GM18868 (cell line): ENCODE data around the gene CRYGS.
A peak's percentile ranks its signal among the peaks of the same experiment; 100 is the strongest.
"Not testable (repeated sequence)": the region's sequence is repeated elsewhere in the genome, so short reads cannot be mapped to it uniquely, and the experiment has no call there.

Experiments
- ATAC-seq: cut with Tn5 transposase; IDR thresholded peaks from one replicate; pipeline ENCODE4 v1.9.1; 2021; ENCODE audit warnings: mild to moderate bottlenecking, moderate library complexity; ENCODE audit not compliant: unreplicated experiment

CRYGS gene

DNA sequence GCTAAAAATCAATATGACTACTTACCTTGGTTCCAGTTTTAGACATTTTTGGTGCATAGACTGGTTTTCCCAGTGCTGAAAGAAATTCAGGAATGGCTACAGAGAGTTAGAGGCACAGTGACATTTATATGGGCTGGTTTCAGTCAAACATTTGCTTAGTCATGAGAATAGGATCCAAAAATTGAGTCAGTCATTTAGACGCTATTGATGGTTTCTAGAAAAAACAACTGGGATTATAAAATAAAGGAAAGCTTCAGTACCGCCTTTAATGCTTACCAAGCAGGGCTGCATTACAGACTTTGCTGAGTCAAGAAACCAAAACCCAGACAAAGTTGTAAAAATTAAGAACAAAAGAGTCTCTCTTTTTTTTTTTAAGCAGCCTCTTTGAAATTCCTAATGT lies at the start of gene CRYGS:
TSS of gene CRYGS (minus strand) at position 100 of the 400 bp plus-strand sequence. CDS start at position 46, 54 bp downstream.
- no peak for ATAC-seq

DNA sequence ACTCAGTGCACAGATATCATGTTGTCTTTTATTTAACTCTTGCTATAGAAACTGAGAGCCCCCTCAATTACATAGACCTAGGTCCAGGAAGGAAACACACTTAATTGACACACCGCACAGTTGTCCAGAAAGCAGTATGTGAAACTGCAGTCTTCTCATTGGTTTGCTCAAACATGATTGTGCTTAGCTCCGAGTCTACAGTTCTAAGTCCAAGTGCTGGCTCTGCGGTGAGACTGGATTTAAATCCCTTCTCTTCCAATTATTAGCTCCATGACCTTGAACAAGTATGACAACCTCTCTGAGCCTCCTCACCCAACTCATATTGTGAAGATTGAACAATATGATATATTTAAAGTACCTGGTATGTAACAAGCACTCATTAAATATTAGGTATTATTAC lies 49.7 kb upstream of the CRYGS start:
- ATAC-seq, result no peak

DNA sequence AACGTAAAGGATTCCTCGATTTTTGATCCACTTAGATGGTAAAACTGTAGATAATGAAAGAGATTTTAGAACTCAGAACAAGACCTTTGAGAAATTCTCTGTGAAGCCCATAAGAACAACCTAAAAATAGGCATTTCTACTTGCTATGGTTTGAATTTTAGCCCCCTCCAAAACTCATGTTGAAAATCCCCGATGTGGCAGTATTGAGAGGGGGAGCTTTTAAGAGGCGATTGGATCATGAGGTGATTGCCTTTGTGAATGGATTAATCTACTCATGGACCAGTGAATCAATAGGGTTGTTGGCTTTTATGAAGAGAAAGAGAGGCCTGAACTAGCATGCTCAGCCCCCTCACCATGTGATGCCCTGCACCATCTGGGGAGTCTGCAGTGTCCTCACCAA lies 48.5 kb upstream of the CRYGS start:
- no peak for ATAC-seq

DNA sequence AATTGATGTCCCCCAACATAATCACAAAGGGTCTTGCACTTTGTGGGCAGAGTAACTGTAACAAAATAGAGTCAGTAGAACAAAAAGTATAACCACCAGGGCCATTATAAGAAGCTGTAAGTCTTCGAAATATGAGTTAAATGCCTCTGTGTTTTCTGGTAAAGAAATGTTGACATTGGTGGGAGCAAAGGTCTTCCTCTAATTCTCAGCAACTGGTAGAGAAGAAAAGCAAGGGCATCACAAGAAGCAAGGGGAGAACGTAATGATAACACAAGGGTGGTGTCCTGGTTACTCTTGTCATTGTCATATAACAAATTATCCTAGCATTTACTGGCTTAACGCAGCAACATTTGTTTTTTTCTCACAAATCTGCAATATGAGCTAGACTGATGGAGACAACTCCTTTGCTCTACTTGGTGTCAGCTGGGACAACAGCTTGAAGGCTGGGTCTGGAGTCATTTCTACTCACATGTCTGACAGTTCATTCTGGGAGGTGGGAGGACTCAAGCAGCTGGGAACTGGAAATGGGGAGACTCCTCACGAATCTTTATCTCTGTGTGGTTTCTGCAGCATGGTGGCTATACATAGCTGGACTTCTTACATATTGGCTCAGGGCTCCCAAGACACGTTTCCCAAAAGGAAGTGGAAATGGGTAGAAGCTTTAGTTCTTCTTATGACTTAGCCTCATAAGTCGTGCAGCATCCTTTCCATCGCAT lies 46.6 kb upstream of the CRYGS start:
- no peak for ATAC-seq

DNA sequence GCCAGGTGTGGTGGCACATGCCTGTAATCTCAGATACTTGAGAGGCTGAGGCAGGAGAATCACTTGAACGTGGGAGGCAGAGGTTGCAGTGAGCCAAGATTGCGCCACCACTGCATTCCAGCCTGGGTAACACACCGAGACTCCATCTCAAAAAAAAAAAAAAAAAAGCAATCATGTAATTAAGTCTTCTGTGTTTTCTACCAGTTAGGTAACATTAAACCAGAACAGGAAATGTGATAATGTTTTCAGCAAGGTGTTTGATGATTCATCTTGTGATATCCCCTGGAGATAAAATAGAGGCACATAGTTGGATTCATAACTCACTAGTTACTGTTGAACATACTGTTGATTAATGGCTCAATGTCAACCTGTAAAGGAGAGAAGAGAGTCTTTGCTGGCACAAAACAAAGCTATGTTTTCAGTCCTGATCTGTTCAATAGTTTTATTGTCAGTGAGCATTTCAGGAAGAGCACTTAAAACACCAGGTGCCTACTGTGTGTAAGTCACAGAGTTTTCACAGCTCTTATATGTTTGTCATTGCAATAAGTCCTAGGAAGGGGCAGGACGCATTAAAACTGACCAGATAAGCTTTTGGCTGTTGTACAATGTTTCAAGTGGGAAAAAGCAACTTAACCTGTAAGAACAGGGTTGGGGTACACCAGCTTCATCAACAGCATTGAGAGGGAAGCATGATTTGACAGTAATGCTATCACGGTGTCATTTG lies 45.8 kb upstream of the CRYGS start:
- no peak for ATAC-seq

DNA sequence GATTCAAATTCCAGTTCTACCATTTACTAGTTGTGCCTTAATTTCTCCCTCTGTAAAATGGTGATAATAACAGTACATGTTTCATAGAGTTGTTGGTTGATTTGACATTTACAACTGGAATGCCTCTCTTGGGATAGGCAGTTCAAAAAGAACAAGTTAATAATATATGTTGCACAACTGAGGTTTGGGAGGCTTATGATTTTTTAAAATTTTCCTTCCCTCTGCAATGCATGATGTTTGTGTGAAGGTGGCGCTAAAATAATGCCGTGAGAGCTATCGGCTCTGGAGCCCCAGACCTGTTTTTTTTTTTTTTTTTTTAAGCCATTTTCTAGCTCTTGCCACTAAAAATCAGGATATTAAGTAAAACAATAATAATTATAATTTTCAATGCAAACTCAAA lies 44.9 kb upstream of the CRYGS start:
- ATAC-seq, result no peak

DNA sequence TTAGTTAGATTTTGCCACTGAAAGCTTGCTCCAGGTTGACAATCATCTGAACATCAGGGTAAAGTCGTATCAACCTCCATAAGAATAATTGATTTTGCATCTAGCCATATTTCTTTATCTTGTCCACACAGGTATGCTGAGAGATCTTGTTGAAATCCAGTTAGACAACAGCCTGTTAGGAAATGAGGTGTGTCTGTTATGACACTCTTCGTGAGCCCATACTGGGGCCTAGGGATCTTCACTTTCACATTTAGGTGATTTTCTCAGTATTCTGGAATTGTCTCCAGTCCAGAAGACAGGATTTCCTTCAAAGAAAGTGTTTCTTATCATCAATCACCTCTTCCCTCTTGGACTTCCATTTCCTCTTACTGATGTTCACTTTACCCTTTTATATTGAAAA lies 44.5 kb upstream of the CRYGS start:
- ATAC-seq, result no peak

DNA sequence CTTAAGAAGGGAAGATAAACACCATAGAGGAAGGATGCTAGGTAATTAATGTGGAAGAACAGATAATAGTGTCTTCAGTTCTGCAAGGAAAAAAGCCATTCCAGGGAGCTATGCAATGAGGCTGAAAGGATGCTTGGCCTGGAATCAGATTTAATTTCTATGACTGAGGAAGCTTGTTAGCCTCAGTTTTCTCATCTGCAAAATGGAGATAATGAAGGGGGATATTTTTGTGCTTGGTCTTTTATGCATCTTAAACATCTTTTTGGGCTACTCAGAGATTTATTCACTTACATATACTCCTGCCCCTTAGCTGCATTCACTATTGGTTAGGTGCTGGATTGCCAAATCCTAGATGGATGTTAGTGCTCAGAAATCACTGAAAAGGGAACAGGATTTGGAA lies 43.0 kb upstream of the CRYGS start:
- no peak for ATAC-seq

DNA sequence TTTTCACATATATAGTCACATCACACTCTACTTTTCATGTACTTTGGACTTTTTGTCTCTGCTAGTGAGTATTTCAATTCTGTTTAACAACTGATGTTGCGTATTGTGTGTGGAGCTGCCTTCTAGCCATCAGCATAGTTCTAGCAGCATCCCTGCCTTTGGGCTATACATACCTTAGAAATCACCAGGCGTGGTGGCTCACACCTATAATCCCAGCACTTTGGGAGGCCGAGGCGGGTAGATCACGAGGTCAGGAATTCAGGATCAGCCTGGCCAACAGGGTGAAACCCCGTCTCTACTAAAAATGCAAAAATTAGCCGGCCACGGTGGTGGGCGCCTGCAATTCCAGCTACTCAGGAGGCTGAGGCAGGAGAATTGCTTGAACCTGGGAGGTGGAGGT lies 42.1 kb upstream of the CRYGS start:
- ATAC-seq, result not testable (repeated sequence)

DNA sequence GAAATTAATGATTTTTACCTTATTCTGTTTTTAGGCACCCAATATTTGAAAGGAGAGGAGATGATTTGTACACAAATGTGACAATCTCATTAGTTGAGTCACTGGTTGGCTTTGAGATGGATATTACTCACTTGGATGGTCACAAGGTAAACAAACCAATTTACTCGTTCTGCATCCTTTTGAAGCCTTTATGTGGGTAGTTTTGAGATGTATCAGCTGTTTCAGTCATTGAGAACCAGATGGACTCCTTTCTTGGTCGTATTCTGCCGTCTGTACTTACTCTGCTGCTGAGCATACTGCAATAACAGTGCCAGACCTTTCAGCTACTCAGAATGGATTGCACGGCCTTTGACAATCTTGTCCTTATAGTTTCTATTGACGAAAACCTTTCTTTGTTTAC lies 39.7 kb upstream of the CRYGS start:
- ATAC-seq, result no peak

DNA sequence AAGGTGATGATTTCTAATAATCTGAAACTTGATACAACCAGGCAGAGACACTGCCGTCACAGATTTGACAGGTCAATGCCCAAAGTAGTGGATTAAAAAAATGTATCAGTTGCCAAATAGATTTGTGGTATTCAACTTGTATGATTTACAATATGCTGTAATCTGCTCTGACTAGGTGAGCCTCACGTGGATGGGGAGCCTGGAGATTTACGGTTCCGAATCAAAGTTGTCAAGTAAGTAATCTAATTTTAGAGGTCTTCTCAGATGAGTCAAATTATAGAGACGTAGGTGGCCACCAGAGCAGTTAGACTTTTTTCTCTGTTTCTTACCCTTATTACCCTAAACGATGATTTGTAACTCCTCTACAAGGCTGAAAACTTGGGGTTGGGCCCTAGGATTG lies 38.4 kb upstream of the CRYGS start:
- no peak for ATAC-seq

DNA sequence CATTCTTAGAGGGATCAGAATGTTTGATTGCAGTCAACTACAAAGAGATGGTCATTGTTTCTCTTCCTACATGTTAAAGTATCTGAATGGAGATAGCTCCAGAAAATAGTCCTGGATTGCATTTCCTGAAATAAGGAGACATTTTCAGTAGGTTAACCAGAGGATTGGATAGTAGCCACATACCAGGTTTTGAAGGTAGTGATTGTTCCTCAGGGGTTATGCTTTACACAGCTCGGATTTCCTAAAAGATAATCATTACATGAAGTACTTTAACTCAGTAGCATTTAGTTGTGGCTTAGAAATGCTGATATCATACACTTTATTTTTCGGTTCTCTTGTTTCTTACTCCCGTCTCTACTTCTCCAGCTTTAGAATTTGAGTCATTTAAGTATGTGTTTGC lies 36.6 kb upstream of the CRYGS start:
- ATAC-seq, result no peak

DNA sequence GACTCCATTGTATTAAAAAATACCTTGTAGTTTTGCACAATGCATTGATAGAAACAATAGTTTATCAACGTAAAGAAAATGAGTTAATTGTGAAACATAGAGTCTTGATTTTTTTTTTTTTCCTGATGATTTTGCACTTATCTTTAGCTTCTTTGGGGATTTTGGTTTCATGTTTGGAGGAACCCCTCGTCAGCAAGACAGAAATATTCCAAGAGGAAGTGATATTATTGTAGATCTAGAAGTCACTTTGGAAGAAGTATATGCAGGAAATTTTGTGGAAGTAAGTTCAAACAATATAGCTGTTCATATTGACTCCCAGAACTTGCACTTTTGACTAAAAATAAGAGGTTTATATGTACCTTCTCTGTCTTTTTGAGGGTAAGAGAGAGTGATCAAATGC lies 33.3 kb upstream of the CRYGS start:
- no peak for ATAC-seq

DNA sequence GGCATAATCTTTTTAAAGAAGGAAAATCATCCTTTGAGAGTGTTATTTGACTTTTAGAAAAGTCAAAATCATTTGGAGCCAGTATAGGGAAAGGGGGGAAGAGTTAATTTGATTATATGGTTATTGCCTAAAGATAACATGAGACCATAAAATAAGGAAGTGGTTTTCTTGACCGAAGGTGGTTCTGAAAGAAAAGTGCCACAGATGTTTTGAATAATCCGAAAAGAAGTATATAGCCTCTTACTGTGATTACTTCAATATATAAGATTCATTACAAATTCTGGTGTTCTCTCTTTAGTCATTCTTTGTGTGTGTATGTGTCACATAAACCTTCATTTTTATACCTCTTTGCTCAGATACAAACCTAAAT lies 27.4 kb upstream of the CRYGS start:
- ATAC-seq, result no peak

DNA sequence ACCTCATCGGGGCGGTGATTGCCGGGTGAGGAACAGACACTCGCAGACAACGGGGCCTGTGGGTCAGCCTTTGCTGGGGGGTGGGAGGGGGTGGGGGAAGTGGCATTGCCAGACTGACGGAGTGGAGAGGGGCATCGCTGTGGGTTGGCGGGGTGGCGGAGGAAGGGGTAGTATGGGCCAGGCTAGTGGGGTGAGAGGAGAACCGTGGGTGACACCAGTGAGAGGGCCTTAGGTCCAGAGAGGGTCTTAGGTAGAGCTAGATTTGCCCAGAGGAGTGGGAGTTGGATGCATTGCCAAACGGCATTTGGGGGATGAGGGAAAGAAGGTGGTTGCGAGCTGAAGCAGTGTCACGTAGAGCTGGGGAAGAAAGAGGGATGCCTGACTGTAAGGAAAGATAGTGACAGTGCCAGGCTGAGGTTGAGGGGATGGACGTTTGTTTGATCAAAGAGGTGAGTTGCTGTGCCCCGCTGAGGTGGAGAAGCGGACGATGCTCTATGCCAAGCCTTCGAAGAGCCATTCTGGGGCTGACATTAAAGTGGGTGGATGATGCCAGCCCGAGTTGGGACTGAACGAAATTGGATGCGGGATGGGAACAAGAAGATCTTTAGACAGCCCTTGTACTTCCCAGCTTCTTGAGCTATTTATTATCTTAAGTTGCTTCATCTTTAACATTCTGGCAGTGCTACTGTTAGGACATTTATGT lies 26.9 kb upstream of the CRYGS start:
- ATAC-seq, result no peak

DNA sequence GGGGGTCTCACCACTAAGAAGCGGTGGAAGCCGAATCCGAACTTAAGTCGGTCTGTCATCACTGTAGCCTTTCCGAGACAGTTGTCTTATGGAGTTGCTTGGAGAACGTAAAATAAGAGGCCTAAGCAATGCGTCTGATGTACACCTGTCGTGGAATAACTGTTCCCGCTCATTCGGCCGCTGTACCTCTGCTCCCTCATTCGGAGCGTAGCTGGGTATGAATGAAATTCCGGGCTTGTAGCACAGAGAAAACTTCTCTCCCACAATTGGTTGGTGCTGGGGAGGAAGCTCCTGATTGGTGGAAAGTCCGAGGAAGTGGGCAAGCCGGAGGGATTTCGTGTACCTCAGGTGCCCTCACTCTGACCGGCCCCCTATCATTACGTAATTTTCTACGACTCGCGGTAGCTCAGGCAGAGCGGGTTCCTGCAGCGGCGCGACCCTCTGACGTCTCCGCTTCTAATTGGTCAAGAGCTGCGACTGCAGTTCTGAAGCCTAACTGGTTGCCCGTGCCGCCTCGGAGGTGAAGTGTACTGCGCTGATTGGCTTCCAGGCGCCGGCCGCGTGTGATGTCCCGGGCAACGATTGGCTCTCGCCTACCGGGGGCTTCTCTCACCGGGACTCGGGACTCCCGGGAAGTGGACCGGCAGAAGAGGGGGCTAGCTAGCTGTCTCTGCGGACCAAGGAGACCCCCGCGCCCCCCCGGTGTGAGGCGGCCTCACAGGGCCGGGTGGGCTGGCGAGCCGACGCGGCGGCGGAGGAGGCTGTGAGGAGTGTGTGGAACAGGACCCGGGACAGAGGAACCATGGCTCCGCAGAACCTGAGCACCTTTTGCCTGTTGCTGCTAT lies 26.1 kb upstream of the CRYGS start, which contains the start of gene DNAJB11:
TSS of gene DNAJB11 (plus strand) at position 625 of the 845 bp plus-strand sequence. CDS start at position 803, 178 bp downstream.
- peak; percentile 88 for ATAC-seq

DNA sequence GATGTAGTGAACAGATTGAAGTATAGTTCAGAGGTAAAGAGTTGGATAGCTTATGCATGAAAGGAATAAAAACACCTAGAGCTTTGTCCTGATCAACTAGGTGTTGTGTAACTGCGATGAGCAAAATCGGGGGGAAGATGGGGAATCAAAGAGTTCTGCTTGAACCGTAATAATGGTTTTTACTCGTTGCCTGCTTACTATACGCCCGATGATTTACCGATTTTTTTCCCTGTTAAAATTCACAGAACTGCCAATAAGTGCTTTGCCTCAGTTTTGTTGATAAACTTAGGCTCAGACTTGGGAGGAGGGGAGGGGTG lies 25.6 kb upstream of the CRYGS start:
- no peak for ATAC-seq

DNA sequence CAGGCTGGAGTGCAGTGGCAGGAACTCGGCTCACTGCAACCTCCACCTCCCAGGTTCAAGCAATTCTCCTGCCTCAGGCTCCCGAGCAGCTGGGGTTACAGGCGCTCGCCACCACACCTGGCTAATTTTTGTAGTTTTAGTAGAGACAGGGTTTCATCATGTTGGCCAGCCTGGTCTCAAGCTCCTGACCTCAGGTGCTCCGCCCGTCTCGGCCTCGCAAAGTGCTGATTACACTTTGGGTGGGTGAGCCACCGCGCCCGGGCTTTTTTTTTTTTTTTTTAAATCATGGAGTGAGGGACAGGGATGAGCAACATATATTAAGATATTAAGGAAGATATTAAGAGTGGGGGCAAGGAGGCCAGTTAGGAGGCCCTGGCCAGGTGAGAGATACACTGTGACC lies 25.2 kb upstream of the CRYGS start:
- ATAC-seq, result not testable (repeated sequence)

DNA sequence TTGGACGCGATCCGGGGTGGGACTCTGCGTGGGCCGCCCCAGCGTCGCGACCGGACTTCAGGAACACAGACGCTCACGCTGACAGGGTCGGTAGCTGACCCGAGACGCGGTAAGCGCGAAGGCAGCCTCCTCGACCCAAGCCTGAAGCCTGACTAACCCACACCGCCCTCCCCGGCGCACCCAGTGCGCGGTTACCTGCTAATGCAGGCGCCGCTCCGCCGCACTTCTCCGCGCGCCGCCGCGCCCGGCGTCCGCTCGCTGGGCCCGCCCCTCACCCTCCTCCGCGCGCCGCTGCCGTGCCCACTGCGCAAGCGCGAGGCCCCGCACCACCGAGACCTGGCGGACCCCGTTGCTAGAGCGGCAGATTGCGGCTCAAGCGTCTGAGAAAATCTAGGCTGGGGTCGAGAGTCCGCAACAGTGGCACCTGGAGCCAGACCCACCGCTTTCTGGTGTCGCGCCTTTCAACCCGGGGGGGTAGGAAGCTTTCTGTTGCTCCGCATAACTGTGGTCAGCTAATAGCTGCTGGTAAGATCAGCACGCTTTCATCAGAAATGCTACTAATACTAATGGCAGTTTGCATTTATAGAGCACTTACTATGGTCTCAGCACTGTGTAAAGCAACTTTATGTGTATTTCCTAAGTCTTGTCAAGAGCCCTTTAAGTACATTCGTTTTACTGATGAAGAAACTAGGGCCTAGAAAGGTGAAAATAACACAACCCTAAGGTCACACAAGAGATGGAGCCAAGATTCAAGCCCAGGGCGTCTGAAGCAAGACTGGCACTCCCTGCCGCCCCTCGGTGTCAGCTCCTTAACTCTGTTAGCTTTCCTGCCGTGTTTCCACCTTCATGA lies 23.1 kb upstream of the CRYGS start, which contains the start of gene TBCCD1:
TSS of gene TBCCD1 (minus strand) at position 268 of the 850 bp plus-strand sequence. CDS start 3,010 bp downstream, outside the sequence.
- ATAC-seq, result peak; percentile 40

DNA sequence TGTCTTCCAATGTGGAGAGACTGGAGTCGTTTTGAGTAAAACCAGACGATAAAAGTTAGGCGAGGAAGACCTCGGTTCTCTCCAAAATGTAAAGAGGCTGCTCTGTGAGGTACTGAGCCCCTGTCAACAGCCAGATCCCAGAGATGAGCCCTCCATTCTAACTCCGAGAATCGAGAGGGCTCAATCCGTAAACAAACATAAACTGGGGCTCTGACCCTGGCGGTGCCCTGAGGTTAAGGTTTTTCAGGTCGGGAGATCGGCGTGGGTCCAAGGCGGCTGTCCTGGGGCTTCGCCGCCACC lies 22.5 kb upstream of the CRYGS start:
- ATAC-seq, result no peak
